B cell (primary cell): ENCODE data around the gene KIRREL3.

ENCODE experiments used
- EZH2 ChIP-seq: IDR thresholded peaks from 2 replicates; pipeline ENCODE4 v1.6.1; 2012; ENCODE audit warnings: borderline replicate concordance, low read depth, mild to moderate bottlenecking, moderate library complexity, low read length; ENCODE audit not compliant: insufficient read depth, poor library complexity, severe bottlenecking
- TF ChIP-seq, protein P1 (sequence below): fragments of 200-600 bp; IDR thresholded peaks from one replicate; pipeline ENCODE4 v1.8.0; 2022; ENCODE audit warnings: antibody characterized with exemption, mild to moderate bottlenecking

DNA sequence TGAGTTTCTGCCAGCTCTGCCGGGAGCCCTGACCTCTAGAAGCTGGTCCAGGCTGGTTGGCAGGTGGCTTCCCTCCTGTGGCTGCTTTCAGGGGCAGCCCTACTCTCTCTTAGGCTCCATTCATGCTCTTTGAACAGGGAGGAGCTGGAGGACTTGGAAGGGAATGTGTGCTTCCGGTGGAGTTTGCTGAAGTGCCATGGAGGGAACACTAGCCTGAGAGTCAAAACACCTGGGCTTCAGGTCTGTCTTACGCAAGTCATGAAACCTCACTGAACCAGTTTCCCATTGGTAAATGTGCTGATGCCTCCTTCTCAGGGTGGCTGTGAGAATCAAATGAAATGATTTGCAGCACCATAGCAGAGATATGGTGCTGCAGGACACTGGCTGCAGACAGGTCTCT, 224.5 kb downstream of the KIRREL3 start:
- TF ChIP-seq, protein P1, sequence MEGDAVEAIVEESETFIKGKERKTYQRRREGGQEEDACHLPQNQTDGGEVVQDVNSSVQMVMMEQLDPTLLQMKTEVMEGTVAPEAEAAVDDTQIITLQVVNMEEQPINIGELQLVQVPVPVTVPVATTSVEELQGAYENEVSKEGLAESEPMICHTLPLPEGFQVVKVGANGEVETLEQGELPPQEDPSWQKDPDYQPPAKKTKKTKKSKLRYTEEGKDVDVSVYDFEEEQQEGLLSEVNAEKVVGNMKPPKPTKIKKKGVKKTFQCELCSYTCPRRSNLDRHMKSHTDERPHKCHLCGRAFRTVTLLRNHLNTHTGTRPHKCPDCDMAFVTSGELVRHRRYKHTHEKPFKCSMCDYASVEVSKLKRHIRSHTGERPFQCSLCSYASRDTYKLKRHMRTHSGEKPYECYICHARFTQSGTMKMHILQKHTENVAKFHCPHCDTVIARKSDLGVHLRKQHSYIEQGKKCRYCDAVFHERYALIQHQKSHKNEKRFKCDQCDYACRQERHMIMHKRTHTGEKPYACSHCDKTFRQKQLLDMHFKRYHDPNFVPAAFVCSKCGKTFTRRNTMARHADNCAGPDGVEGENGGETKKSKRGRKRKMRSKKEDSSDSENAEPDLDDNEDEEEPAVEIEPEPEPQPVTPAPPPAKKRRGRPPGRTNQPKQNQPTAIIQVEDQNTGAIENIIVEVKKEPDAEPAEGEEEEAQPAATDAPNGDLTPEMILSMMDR: no peak
- no peak for TF ChIP-seq EZH2
